Ovary (tissue), 3 donors: ENCODE measurements around the gene BACH2.

Source experiments
- CTCF ChIP-seq, 3 donors: fragments of 450-650 bp in 2 of 3; fragments of 200-600 bp in 1 of 3; IDR thresholded peaks; one replicate each; pipeline versions ENCODE4 v1.5.1 to v1.8.0; 2016 to 2022; ENCODE audit warnings: antibody characterized with exemption in 3 of 3, mild to moderate bottlenecking in 1 of 3
- EP300 ChIP-seq: sonication (generic); formaldehyde crosslinking; IDR thresholded peaks from one replicate; pipeline ENCODE4 v1.6.1; 2017; ENCODE audit warnings: antibody characterized with exemption
- POLR2A ChIP-seq: fragments of 450-650 bp; IDR thresholded peaks from one replicate; pipeline ENCODE4 v1.6.1; 2017; ENCODE audit warnings: antibody characterized with exemption, mild to moderate bottlenecking, moderate library complexity
- donor health status: DM: no; HTN: no; CAD: no.

GRCh38 chr6:90303039-90303438 is 6.4 kb upstream of the BACH2 start:
- TF ChIP-seq EP300 = no peak
- TF ChIP-seq CTCF (IDR thresholded peaks at IDR 0.05) = no peak
- no peak for TF ChIP-seq POLR2A
